ENCODE measurements around the gene INSYN1.
"Not testable (repeated sequence)": the region's sequence is repeated elsewhere in the genome, so short reads cannot be mapped to it uniquely, and the experiment has no call there.

The INSYN1 gene

DNA sequence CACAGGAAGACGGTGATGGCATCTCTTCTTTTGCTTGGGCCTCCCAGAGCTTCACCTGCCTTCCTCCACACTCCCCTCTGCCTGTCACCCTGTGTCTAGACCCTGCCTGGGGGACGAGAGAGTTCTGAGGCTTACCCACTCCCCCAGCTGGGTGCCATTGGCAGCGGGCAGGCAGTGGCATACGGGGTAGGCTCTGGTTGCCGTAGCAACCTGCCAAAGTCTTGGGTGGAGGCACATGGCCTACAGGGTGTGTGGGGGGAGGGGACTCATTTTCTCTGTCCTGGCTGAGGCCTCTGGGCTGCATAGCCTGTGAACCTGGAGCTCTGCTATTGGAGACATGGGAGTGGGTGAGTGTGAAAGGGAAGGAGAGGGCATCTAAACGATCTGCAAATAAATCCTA is 4.4 kb downstream of the INSYN1 start:
- DNase-seq: no peak

- DNase-seq: no peak
Measured at GRCh38 chr15:73747847-73748590, 5.1 kb downstream of the INSYN1 start.

- DNase-seq: no peak
Measured at GRCh38 chr15:73746883-73747282, 6.3 kb downstream of the INSYN1 start.

- DNase-seq: no peak
Measured at GRCh38 chr15:73746261-73746660, 6.9 kb downstream of the INSYN1 start.

DNA sequence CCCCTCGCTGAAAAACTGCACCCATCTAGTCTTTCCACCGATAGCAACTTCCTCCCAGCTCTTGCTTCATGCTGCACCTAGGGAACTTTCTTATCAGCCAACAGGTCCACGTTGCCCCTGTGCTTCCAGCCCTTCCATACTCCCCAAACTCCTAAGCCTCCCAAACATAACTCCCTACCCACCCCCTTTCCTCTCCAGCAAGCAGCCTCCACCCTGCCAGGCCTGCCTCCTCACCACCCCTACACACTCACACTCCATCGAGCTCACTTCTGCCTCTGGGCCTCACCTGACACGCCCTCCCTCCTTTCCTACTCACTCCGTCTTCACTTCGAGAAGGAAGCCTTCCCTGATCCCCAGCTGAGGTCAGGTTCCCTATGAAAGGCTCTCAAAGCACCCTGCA is 8.1 kb downstream of the INSYN1 start:
- DNase-seq: no peak

DNA sequence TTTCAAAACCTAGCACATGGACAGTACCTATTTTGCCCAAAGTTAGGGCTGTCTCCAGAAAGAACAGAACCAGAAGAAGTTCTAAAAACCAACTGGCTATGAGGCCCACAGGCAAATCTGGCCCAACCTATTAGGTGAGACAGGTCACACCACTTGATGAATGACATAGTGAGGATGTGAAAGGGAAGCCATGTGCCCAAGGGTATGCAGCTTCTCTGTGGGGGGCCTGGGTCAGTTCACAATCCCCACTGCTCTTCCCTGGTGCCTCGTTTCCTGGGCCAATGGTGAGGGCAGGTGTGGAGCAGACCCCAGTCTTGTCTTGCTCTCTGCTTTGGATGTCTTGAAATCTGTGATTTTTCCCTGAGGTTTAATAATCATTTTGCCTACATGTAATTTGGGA is 8.9 kb downstream of the INSYN1 start:
- DNase-seq: no peak

GRCh38 chr15:73741321-73741836 is 11.8 kb downstream of the INSYN1 start:
- DNase-seq: no peak

GRCh38 chr15:73740152-73741048 is 12.8 kb downstream of the INSYN1 start:
- no peak for DNase-seq

GRCh38 chr15:73737535-73737934 is 15.6 kb downstream of the INSYN1 start:
- DNase-seq: no peak

GRCh38 chr15:73732930-73733329 is 20.2 kb downstream of the INSYN1 start:
- DNase-seq: no peak

GRCh38 chr15:73732051-73732450 is 21.1 kb downstream of the INSYN1 start:
- not testable (repeated sequence) for DNase-seq

GRCh38 chr15:73727330-73727976 is 25.7 kb downstream of the INSYN1 start:
- DNase-seq: no peak

DNA sequence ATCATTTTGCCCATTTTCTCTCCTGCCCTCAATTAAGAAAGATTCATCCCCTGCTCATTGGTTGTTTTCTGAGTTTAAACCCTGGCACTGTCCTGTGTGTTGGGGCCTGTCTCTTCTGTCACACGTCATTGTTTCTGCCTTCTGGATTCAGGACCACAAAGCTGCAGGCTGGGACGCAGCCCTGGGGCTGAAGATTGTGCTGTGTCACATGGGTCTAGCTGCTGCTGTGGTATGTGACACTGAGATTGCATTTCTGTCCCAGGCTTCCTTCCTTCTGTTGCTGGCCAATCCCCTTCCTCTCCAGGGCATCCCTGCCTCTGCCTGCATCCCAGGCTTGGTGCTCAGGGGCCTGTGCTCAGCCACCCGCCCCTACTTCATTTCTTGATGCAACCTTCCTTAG is 28.9 kb downstream of the INSYN1 start:
- no peak for DNase-seq

DNA sequence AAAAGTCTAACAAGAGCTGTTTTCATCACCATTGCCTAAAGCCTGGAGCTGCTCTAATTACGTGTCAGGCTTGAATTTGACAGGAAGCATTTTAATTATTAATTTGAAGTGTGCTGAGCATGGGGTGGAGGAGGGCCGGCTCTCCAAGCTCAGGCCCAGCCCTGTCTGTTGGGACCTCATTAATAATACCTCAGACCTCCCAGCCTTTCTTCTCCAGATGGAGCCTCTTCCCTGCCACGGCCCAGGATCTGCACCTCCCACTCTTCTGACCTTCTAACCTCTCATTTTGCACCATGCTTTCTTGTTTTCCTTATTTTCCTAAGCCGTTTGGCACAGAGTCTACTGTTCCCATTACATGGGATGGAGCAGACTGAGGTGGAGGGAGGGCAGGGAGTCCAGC is 30.0 kb downstream of the INSYN1 start:
- DNase-seq: no peak

GRCh38 chr15:73722425-73722824 is 30.7 kb downstream of the INSYN1 start:
- DNase-seq: no peak

DNA sequence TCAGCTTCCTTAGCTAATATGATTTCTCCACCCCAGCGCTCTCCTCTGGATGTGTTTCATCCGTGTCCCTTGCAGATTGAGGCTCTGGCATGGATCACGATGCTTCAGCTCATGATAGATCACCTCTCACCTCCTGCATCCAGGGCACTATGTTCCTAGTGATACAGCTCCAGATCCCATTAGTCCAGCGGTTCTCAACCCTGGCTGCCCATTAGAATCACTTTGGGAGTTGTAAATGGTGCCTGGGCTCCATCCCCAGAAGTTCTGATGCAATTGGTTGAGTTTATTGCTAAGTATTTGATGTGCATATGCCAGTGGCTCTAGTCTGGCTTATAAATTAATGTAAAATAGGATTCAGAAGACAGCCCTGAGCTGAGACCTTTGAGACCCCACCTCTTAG is 34.5 kb downstream of the INSYN1 start:
- DNase-seq: no peak

DNA sequence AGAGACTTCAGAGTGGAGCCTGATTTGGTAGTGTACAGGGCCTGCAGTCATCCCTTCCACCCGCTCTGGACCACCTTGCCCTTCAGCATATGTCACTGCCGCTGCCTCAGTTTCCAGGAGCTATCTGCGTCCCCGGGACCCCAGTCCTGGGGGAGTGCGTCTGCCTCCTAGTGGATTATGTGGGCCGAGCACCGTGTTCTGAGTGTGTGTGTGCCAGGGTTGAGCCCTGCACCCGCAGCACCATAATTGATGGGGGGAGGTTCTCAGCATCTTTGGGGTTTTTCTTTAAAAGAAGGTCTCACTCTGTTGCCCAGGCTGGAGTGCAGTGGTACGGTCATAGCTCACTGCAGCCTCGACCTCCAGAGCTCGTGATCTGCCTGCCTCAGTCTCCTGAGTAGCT is 35.3 kb downstream of the INSYN1 start:
- no peak for DNase-seq

GRCh38 chr15:73717206-73717605 is 35.9 kb downstream of the INSYN1 start:
- no peak for DNase-seq

DNA sequence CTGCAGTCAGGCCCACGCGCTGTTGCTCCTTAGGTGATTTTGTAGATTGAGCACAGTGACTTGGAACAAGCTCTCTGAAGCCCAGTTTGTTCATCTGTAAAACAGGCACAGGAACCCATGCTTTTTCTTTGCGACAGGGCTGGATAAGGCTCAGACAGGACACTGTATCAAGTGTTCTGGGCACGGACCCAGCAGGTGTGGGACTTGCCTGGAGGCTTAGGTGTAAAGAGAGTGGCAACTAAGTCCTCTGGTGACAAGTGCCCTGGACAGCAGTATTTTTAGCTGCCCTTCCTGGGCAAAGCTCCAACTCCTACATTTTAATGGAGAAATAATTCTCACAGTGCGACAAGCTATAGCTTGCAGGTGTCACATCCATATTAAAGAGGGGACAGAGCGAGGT is 36.7 kb downstream of the INSYN1 start:
- no peak for DNase-seq

GRCh38 chr15:73715417-73715816 is 37.7 kb downstream of the INSYN1 start:
- no peak for DNase-seq

DNA sequence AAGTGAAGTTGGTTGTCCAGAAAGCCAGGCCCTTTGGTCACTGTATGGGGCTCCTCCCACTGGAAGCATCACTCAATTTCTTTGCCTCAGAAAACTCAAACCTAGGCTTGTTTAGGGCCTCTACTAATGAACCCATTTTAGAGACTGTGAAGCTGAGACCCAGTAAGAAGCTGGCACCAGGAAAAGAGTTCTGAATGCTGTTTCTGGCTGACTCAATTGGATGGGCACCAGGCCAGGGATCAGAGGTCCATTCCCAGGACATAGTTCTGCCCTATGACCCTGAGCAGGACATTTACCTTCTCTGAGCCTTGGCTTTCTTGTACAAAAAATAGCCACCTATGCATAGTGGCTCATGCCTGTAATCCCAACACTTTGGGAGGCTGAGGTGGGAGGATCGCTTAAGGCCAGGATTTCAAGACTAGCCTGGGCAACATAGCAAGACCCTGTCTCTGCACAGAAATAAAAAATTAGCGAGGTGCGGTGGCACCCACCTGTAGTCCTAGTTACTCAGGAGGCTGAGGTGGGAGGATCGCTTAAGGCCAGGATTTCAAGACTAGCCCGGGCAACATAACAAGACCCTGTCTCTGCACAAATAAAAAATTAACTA is 38.4 kb downstream of the INSYN1 start:
- DNase-seq: no peak

- no peak for DNase-seq
Measured at GRCh38 chr15:73712107-73712506, 41.0 kb downstream of the INSYN1 start.

DNA sequence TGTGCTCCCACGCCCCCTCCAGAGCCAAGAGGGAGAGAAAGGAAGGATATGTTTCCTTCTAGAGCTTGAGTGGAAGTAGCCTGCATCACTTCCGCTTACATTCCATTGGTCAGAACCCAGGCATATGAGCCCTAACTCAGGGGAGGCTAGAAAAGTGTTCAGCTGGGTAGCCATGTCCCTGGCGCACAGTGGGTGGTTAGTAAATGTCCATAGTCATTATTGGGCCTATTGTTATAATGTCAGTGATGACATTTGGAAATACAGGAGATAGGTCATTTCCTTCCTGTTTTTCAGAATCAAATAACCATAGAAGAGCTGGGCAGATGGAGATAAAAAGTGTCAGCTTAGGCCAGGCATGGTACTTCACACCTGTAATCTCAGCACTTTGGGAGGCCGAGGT is 41.6 kb downstream of the INSYN1 start:
- DNase-seq: no peak
